Choroid plexus epithelial cell (primary cell): ENCODE data around the gene DOCK10.

ENCODE experiments used
- DNase-seq: peaks from one replicate; pipeline ENCODE4 v3.0.0-alpha.2; 2010; ENCODE audit warnings: low read depth
- H3K4me3 ChIP-seq: 2 replicates; pipeline ENCODE4 v1.5.1; 2011; ENCODE audit warnings: low read depth, mild to moderate bottlenecking, control low read depth, low read length, moderate library complexity
- CTCF ChIP-seq: conservative IDR thresholded peaks from 2 replicates; pipeline ENCODE4 v1.5.1; 2011; ENCODE audit warnings: low read depth, mild to moderate bottlenecking, control low read depth, inconsistent platforms, low read length, moderate library complexity

Gene DOCK10

GRCh38 chr2:224851811-224852210 is 190.5 kb downstream of the DOCK10 start:
- DNase-seq, result no peak
- no peak overlapping the region for H3K4me3 ChIP-seq
- no peak for TF ChIP-seq CTCF

- peak; percentile 38 for DNase-seq
- no peak for TF ChIP-seq CTCF
Observed at GRCh38 chr2:224850081-224850480, 192.2 kb downstream of the DOCK10 start.

GRCh38 chr2:224849264-224849663 is 193.0 kb downstream of the DOCK10 start:
- peak; percentile 34 for DNase-seq
- H3K4me3 ChIP-seq, result no peak overlapping the region
- peak; percentile 46 for TF ChIP-seq CTCF

More at GRCh38 chr2:224850081-224850480, 192.2 kb downstream of the DOCK10 start:
- H3K4me3 ChIP-seq, result no peak overlapping the region

- DNase-seq, result peak; percentile 64
- H3K4me3 ChIP-seq, result no peak overlapping the region
- TF ChIP-seq CTCF, result no peak
Observed at GRCh38 chr2:224847961-224848850, 194.1 kb downstream of the DOCK10 start.

- peak; percentile 44 for DNase-seq
- TF ChIP-seq CTCF, result no peak
- H3K4me3 ChIP-seq, result no peak overlapping the region
Observed at GRCh38 chr2:224847381-224847780, 194.9 kb downstream of the DOCK10 start.

GRCh38 chr2:224846686-224847085 is 195.6 kb downstream of the DOCK10 start:
- H3K4me3 ChIP-seq, result no peak overlapping the region
- peak; percentile 26 for DNase-seq
- no peak for TF ChIP-seq CTCF

- DNase-seq, result no peak
- TF ChIP-seq CTCF, result no peak
- no peak overlapping the region for H3K4me3 ChIP-seq
Observed at GRCh38 chr2:224846161-224846560, 196.1 kb downstream of the DOCK10 start.
